Gastrocnemius medialis (tissue), 4 donors: ENCODE data around the gene PLLP.

Source experiments
- CTCF ChIP-seq, 5 experiments: fragments of 450-650 bp in 3 of 5; fragments of 200-600 bp in 2 of 5; sonication (generic) in 2 of 5; IDR thresholded peaks in 4 of 5; conservative IDR thresholded peaks in 1 of 5; 1 replicate in 4 of 5; 2 replicates in 1 of 5; pipeline ENCODE4 v1.5.1; 2016 to 2019; ENCODE audit warnings: antibody characterized with exemption in 5 of 5, mild to moderate bottlenecking in 3 of 5, moderate library complexity in 3 of 5
- POLR2A ChIP-seq, 2 donors: fragments of 450-650 bp; IDR thresholded peaks; one replicate each; pipeline ENCODE4 v1.6.1; 2017; ENCODE audit warnings: antibody characterized with exemption in 2 of 2, mild to moderate bottlenecking in 2 of 2, moderate library complexity in 2 of 2

GRCh38 chr16:57276596-57276995 is 7.9 kb downstream of the PLLP start:
- TF ChIP-seq CTCF (IDR thresholded peaks at IDR 0.05 in 4 of 5, conservative IDR thresholded peaks at IDR 0.05 in 1 of 5) (no peak), POLR2A (IDR thresholded peaks at IDR 0.05) (no peak)
